Tibial artery (tissue), 4 donors: ENCODE measurements around the gene TSPAN9.

Experiments
- DNase-seq, 2 donors: peaks; one replicate each; pipeline ENCODE4 v3.0.0-alpha.2; 2019
- H3K27ac ChIP-seq, 2 donors: fragments of 200-600 bp; sonication (generic) in 1 of 2; 1 replicate in 1 of 2; 2 replicates in 1 of 2; pipeline ENCODE4 v1.5.1; 2018 to 2019; ENCODE audit warnings: mild to moderate bottlenecking in 1 of 2
- H3K27me3 ChIP-seq, 2 donors: fragments of 200-600 bp; sonication (generic) in 1 of 2; one replicate each; pipeline versions ENCODE4 v1.5.1 to v1.6.0; 2016 to 2019
- H3K36me3 ChIP-seq, 3 donors: fragments of 200-600 bp; sonication (generic) in 2 of 3; one replicate each; pipeline ENCODE4 v1.5.1; 2016 to 2019; ENCODE audit warnings: mild to moderate bottlenecking in 2 of 3
- H3K4me1 ChIP-seq, 4 donors: fragments of 200-600 bp; sonication (generic) in 2 of 4; 1 replicate in 3 of 4; 2 replicates in 1 of 4; pipeline ENCODE4 v1.5.1; 2016 to 2019
- H3K4me3 ChIP-seq, 2 donors: fragments of 200-600 bp; sonication (generic) in 1 of 2; 1 replicate in 1 of 2; 2 replicates in 1 of 2; pipeline ENCODE4 v1.5.1; 2018 to 2019; ENCODE audit warnings: mild to moderate bottlenecking in 2 of 2
- H3K9me3 ChIP-seq, 3 donors: fragments of 200-600 bp; sonication (generic) in 1 of 3; one replicate each; pipeline ENCODE4 v1.5.1; 2016 to 2019
- CTCF ChIP-seq, 2 experiments: fragments of 200-600 bp in 1 of 2; fragments of 450-650 bp in 1 of 2; IDR thresholded peaks; one replicate each; pipeline ENCODE4 v1.5.1; 2017 to 2019; ENCODE audit warnings: antibody characterized with exemption in 2 of 2, mild to moderate bottlenecking in 1 of 2, moderate library complexity in 1 of 2
- intact Hi-C: fragments of 100-400 bp; cut with DNase I; formaldehyde crosslinking; loops from one replicate; pipeline ENCODE4 v1.15.0; 2023; ENCODE audit warnings: low total_unique reads

The TSPAN9 gene

GRCh38 chr12:3103806-3104205 is 26.6 kb downstream of the TSPAN9 start:
- intact Hi-C loops = no loop called here
- Histone ChIP-seq H3K27me3 (no peaks in the 10 kb centered on the region), H3K27ac (peak overlapping the region; percentile 58 to 61), H3K9me3 (no peaks in the 10 kb centered on the region), H3K4me1 (peaks cover 0 to 74% (median 44%) of the 10 kb centered on the region in 4 donors), H3K4me3 (no peak overlapping the region), H3K36me3 (no peaks in the 10 kb centered on the region)
- DNase-seq = no peak
- TF ChIP-seq CTCF (IDR thresholded peaks at IDR 0.05) = no peak

- no peak for DNase-seq
- intact Hi-C loops = no loop called here
- no peak overlapping the region for H3K4me3 ChIP-seq
- no peaks in the 10 kb centered on the region for H3K9me3 ChIP-seq
- H3K36me3 ChIP-seq = no peaks in the 10 kb centered on the region
- TF ChIP-seq CTCF (IDR thresholded peaks at IDR 0.05) = no peak
- H3K27ac ChIP-seq = peak overlapping the region in 1 of 2 donors; percentile 70
- peaks cover 0 to 74% (median 40%) of the 10 kb centered on the region in 4 donors for H3K4me1 ChIP-seq
- H3K27me3 ChIP-seq = no peaks in the 10 kb centered on the region
These were observed 28.7 kb downstream of the TSPAN9 start for GRCh38 chr12:3105690-3106479.

GRCh38 chr12:3106579-3106978 is 29.4 kb downstream of the TSPAN9 start:
- TF ChIP-seq CTCF (IDR thresholded peaks at IDR 0.05) = no peak
- Histone ChIP-seq H3K4me1 (peaks cover 0 to 67% (median 37%) of the 10 kb centered on the region in 4 donors), H3K36me3 (no peaks in the 10 kb centered on the region), H3K4me3 (peak overlapping the region in 1 of 2 donors; percentile 1), H3K27ac (peak overlapping the region; percentile 66 to 70), H3K9me3 (no peaks in the 10 kb centered on the region), H3K27me3 (no peaks in the 10 kb centered on the region)
- intact Hi-C loops = no loop called here
- DNase-seq = no peak

GRCh38 chr12:3107071-3107583 is 29.9 kb downstream of the TSPAN9 start:
- peaks cover 0 to 62% (median 33%) of the 10 kb centered on the region in 4 donors for H3K4me1 ChIP-seq
- no peaks in the 10 kb centered on the region for H3K27me3 ChIP-seq
- peak overlapping the region in 1 of 2 donors; percentile 1 for H3K4me3 ChIP-seq
- H3K9me3 ChIP-seq = no peaks in the 10 kb centered on the region
- peak in 1 of 2 donors; percentile 75 for DNase-seq
- H3K36me3 ChIP-seq = no peaks in the 10 kb centered on the region
- intact Hi-C loops = no loop called here
- peak overlapping the region; percentile 66 to 70 for H3K27ac ChIP-seq
- TF ChIP-seq CTCF (IDR thresholded peaks at IDR 0.05) = no peak

- Histone ChIP-seq H3K4me1 (peaks cover 0 to 54% (median 27%) of the 10 kb centered on the region in 4 donors), H3K9me3 (no peaks in the 10 kb centered on the region), H3K36me3 (peaks cover 0 to 2% (median 0%) of the 10 kb centered on the region in 3 donors), H3K27ac (peak overlapping the region; percentile 66 to 70), H3K4me3 (no peak overlapping the region), H3K27me3 (no peaks in the 10 kb centered on the region)
- no peak for DNase-seq
- TF ChIP-seq CTCF (IDR thresholded peaks at IDR 0.05) = no peak
- intact Hi-C loops = no loop called here
These were observed 30.8 kb downstream of the TSPAN9 start for GRCh38 chr12:3107954-3108353.
